ENCODE results near the gene GAPDHS.

DNA sequence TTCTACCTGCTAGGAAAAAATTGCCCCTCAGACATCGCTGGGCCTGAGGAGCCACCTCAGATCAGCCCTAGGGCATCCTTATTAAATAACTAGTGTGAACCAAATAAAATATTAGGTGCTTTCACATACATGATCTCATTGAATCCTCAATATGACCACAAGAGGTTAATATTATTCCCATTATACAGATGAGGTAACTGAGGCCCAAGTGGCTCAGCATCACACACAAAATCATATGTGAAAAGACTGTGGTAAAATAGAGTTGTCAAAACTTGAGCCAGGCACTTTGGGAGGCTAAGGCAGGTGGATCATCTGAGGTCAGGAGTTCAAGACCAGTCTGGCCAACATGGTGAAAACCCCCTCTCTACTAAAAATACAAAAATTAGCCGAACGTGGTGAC is 16.9 kb upstream of the GAPDHS start:
- TF ChIP-seq CTCF (conservative IDR thresholded peaks at IDR 0.05; ENCODE audit: low read depth, low read length) (no peak), EZH2 (IDR thresholded peaks at IDR 0.05; ENCODE audit: borderline replicate concordance, low read depth, low read length, poor library complexity, severe bottlenecking) (no peak)

All from A673 (cell line).